ENCODE results near the gene PCDHGC3.

The PCDHGC3 gene

GRCh38 chr5:141496038-141496437 lies 20.3 kb downstream of the PCDHGC3 start:
- no peak overlapping the region for H3K4me3 ChIP-seq (ENCODE audit: low read length)
- no peak for TF ChIP-seq CTCF (conservative IDR thresholded peaks at IDR 0.05; ENCODE audit: low read length)
- DNase-seq (ENCODE audit: low read depth) = no peak

- DNase-seq (ENCODE audit: low read depth) = no peak
- H3K4me3 ChIP-seq (ENCODE audit: low read length) = no peak overlapping the region
- no peak for TF ChIP-seq CTCF (conservative IDR thresholded peaks at IDR 0.05; ENCODE audit: low read length)
Measured at GRCh38 chr5:141501761-141502160, 26.0 kb downstream of the PCDHGC3 start.

- TF ChIP-seq CTCF (conservative IDR thresholded peaks at IDR 0.05; ENCODE audit: low read length) = no peak
- H3K4me3 ChIP-seq (ENCODE audit: low read length) = no peak overlapping the region
- no peak for DNase-seq (ENCODE audit: low read depth)
Measured at GRCh38 chr5:141503681-141504080, 27.9 kb downstream of the PCDHGC3 start.

- no peak for DNase-seq (ENCODE audit: low read depth)
- H3K4me3 ChIP-seq (ENCODE audit: low read length) = no peak overlapping the region
- TF ChIP-seq CTCF (conservative IDR thresholded peaks at IDR 0.05; ENCODE audit: low read length) = no peak
Measured at GRCh38 chr5:141504216-141504615, 28.4 kb downstream of the PCDHGC3 start.

- no peak overlapping the region for H3K4me3 ChIP-seq (ENCODE audit: low read length)
- TF ChIP-seq CTCF (conservative IDR thresholded peaks at IDR 0.05; ENCODE audit: low read length) = no peak
- DNase-seq (ENCODE audit: low read depth) = no peak
Measured at GRCh38 chr5:141506381-141507155, 30.8 kb downstream of the PCDHGC3 start.

GRCh38 chr5:141507387-141508091 lies 31.8 kb downstream of the PCDHGC3 start:
- TF ChIP-seq CTCF (conservative IDR thresholded peaks at IDR 0.05; ENCODE audit: low read length) = no peak
- H3K4me3 ChIP-seq (ENCODE audit: low read length) = peak overlapping the region; percentile 52
- DNase-seq (ENCODE audit: low read depth) = peak; percentile 91

GRCh38 chr5:141508440-141508797 lies 32.7 kb downstream of the PCDHGC3 start:
- no peak for TF ChIP-seq CTCF (conservative IDR thresholded peaks at IDR 0.05; ENCODE audit: low read length)
- no peak for DNase-seq (ENCODE audit: low read depth)
- peak overlapping the region; percentile 52 for H3K4me3 ChIP-seq (ENCODE audit: low read length)
